C1 segment of cervical spinal cord (tissue), 14 donors: ENCODE measurements around the gene POLR2F.
A peak's percentile ranks its signal among the peaks of the same experiment; 100 is the strongest.
"Not testable (repeated sequence)": the region's sequence is repeated elsewhere in the genome, so short reads cannot be mapped to it uniquely, and the experiment has no call there.

Source experiments
- DNase-seq, 14 donors: peaks; one replicate each; lab custom pipeline; 2025; lab: John Stamatoyannopoulos, UW

POLR2F gene

DNA sequence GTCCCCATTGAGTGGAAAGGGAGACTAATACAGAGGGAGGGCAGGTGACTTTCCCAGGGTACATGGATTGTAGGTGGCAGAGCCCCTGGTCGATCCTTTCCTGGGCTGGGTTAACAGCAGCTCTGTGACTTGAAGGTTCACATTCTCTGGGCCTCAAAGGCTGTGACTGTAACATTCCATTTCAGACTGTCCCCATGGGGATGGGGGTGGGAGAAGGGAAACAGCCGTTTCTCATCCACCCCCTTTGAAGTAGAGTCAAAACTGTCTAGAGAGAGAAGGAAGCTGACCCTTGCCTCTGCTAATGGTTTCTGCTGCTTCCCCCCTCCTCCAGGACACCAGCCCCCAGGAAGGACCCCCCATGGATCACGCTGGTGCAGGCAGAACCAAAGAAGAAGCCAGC is 28.2 kb upstream of the POLR2F start:
- no peak for DNase-seq

DNA sequence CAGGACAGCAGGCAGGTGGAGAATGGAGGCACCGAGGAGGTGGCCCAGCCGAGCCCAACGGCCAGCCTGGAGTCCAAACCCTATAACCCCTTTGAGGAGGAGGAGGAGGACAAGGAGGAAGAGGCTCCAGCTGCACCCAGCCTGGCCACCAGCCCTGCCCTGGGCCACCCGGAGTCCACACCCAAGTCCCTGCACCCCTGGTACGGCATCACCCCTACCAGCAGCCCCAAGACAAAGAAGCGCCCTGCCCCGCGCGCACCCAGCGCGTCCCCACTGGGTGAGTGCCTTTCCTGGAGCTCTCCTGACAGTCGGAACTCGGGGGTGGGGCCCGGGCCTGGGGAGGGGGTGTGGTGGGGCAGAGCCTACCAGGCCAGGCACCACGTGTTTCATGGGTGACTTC is 27.7 kb upstream of the POLR2F start:
- no peak for DNase-seq

DNA sequence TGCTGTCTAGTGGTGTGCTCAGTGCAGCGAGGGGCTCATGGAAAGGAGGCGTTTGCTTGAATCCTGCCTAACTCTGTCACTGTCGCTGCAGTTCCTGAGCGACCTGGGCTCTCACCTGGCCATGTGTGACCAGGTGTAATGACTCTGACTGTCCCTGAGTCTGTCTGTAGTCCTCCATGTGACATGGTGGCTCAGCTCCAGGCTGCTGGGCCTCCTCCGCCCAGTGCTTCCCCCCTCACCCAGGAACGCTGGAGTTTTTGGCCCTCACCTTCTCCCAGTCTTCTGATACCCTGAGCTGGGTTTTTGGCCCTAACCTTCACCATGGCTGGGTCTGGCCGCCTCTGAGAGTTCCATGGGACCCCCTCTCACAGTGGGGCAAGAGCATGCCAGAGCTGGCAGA is 27.1 kb upstream of the POLR2F start:
- no peak for DNase-seq

DNA sequence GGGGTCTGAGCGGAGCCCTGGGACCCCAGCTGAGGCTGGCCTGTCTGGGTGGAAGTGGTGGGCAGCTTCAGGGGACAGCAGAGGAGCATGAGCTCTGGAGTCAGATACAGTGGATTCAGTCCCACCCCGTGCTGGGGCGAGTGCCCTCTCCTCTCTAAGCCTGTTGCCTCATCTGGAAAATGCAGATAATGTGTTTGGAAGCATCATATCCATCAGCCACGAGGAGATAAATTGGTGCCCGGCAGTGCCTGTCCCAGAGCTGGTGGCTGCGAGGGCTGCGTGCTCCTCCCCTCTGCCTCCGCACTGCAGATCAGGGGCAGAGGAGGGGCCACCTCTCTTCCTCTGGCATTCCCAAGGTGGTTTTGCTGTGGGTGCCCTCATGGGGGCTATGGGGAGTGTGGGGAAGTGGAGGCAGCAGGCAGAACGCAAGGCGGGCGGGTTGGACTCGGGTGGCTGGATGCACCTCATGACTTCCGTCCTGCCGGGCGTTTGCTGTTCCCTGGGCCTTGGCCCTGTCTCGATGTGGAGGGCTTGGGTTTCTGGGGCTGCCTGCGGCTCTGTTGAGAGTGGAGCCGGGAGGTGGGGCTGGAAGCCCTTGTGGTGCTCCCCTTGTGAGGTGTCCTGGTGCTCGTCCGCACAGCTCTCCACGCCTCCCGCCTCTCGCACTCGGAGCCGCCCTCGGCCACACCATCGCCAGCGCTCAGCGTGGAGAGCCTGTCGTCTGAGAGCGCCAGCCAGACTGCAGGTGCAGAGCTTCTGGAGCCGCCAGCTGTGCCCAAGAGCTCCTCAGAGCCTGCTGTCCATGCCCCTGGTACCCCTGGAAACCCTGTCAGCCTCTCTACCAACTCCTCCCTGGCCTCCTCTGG is 26.5 kb upstream of the POLR2F start:
- DNase-seq: no peak

DNA sequence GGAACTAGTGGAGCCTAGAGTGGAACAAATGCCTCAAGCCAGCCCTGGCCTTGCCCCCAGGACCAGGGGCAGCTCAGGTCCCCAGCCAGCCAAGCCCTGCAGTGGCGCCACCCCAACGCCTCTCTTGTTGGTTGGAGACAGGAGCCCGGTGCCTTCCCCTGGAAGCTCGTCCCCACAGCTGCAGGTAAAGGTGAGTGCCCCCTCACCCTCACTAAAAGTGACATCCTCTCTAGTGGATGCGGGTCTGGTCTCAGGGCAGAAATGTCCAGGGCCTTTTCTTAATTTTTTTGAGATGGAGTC is 25.9 kb upstream of the POLR2F start:
- DNase-seq: no peak

DNA sequence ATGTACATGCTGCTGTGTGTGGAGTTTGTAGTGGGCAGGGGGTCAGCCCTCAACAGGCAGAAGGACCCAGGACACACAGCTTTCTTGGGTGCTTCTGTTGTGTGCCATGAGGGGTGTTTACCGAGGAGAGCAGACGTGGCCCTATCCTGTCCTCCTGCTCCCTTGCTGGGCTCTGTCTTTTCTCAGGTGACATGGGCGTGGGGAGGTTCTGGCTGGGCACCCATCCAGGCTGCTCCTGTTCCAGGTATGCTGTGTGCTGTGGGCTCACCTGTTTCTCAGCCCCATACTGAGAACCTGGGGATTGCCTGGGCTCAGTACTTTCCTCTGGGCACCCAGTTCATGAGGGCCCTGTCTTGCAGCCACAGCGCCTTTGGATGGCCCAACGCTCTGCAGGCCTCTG is 24.1 kb upstream of the POLR2F start:
- DNase-seq: no peak

DNA sequence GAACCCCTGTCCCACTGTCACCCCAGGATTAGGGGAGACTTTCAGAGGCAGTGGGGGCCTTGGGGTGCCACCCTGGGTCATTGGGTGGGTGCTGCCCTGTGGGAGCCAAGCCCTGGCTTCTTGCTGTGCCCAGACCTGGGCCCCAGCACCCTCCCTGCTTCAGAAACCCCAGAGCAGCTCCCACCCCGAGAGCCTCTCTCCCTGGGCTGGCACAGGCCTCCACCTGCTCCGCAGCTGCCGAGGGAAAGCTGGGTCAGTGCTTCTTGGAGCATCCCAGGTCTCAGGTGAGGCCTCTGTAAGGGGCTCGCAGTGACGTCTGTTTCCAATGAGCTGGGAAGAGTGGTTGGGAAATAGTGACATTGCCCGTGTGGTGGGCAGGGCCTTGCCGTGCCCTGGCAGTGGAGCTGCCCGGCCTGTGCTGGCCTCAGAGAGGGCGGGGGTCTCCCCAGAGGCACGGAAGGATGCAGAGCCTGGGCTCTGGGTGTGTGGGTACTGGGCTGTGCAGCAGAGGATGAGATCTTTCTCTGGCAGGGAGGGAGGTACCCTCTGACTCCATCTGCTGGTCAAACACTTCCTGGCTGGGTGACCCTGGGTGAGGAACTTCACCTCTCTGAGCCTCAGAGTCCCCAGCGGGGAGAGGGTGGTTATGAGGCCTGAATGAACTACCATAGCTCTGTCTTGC is 23.1 kb upstream of the POLR2F start:
- peak in 2 of 14 donors; percentile 16 to 43 for DNase-seq

DNA sequence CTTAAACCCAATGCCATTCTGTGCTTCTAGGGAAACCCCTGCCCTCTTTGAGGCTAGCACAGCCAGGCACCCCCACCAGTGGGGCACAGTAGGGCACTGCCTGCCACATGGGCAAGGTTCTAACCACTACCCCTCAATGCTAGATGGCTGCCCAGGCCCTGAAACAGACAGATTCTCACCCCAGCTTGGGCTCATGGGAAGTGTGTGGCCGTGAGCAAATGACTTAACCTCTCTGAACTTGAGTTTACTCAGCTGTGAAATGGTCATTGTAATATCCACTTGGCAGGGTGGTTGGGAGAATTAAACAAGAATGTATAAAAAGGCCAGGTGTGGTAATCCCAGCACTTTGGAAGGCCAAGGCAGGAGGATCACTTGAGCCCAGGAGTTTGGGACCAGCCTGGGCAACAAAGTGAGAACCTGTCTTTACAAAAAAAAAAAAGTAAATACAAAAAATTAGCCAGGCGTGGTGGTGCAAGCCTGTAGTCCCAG is 22.5 kb upstream of the POLR2F start:
- DNase-seq: no peak

DNA sequence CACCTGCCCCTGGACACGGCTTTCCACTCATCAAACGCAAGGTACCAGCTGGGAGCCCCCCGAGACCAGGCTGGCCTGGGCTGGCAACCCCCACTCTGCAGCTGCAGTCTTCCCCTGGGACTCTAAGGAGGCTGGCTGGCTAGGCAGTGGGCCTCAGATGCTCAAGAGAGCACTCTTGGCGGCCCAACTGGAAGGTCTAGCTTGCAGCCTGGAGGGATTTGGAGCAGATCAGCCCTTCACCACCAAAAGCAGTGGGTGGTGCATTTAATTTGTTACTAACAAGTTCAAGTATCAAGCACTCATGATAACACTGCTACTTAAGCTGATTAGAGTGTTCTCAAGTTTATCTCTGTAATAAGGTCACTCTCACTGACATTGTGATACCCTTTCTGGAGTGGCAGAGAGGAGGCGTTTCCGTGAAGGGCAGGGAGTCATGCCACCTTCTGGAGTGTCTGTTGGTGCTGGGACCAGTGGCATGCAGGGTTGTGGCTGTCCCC is 21.6 kb upstream of the POLR2F start:
- DNase-seq: no peak

DNA sequence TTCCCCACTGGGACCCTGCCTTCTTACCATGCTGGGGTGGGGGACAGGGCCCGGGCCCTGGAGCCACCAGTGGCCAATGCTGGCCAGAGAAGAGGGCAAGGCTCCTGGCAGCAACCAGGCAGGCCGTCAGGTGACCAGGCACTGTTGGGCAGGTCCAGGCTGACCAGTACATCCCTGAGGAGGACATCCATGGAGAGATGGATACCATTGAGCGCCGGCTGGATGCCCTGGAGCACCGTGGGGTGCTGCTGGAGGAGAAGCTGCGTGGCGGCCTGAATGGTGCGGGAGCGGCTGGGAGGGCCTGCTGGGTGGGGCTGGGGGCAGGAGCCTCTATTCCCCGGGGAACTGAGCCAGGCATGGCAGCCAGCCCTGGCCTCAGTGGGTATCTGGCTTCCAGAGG is 21.1 kb upstream of the POLR2F start:
- peak in 1 of 14 donors; percentile 8 for DNase-seq

DNA sequence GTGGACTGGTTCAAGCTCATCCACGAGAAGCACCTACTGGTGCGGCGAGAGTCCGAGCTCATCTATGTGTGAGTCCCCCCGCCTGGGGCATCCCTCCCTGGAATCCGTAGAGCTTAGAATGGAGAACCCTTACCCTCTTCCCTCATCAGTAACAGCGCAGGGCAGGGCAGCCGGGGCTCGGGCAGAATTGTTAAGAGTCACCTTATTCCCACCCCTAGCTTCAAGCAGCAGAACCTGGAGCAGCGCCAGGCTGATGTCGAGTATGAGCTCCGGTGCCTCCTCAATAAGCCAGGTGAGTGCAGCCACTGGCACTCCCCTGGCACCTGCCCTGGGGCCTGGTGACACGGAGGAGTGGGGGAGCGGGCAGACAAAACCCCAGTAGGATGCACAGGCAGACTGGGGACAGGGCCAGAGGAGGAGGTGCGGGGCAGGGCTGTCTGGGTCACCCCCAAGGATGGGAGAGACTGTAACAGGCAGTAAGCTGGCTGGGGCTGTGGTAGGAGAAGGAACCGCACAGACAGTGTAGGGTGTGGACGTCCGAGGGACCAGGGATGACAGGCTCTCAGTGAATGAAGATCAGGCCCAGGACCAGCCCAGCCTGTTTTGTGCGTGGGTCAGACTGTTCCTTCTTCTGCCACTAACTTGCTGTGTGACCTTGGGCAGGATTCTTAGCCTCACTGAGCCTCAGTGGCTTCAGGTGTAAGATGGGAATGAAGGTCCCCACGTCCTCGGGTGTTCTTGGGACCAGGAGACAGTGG is 20.5 kb upstream of the POLR2F start:
- DNase-seq: no peak

DNA sequence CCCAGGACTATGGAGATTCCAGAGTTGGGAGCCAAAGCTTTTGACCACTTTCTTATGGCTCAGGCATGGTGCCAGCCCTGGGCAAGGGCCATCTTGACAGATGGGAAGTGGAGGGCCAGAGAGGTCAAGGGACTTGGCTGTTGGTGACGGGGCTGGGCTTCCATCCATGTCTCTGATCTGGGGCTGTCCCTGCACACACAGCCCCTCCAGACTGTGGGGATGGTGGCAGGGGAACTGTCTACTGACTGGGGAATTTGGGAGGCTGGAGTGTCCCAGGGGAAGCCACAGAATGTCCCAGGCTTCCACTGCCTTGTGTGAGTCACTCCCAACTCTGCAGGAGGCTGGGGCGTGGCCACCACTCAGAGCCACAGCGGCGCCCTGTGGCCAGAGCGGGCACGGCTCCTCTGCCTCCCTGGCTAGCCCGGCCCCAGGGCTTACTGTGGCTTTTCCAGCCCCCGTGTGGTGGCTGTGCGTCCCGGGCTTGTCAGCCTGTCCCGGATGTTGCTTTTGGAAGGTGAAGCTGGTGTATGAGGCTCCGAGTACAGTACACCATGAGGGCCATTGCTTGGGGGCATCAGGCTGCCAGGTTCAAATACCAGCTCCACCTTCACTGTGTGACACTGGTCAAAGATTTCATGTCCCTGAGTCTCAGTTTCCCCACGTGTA is 19.7 kb upstream of the POLR2F start:
- DNase-seq: peak; percentile 8 to 85 (median 64)

DNA sequence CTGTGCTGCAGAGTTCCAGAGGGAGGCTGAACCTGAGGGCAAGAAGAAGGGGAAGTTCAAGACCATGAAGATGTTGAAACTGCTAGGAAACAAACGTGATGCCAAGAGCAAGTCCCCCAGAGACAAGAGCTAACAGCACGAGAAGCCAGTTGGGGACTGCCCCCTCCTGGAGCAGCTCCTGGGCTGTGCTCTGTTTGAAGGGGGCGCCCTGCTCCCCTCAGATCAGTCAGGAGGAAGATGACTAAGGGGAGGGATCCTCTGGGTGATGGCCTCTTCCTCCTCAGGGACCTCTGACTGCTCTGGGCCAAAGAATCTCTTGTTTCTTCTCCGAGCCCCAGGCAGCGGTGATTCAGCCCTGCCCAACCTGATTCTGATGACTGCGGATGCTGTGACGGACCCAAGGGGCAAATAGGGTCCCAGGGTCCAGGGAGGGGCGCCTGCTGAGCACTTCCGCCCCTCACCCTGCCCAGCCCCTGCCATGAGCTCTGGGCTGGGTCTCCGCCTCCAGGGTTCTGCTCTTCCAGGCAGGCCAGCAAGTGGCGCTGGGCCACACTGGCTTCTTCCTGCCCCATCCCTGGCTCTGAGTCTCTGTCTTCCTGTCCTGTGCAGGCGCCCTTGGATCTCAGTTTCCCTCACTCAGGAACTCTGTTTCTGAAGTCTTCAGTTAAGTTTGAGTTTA is 12.7 kb upstream of the POLR2F start:
- DNase-seq: no peak

DNA sequence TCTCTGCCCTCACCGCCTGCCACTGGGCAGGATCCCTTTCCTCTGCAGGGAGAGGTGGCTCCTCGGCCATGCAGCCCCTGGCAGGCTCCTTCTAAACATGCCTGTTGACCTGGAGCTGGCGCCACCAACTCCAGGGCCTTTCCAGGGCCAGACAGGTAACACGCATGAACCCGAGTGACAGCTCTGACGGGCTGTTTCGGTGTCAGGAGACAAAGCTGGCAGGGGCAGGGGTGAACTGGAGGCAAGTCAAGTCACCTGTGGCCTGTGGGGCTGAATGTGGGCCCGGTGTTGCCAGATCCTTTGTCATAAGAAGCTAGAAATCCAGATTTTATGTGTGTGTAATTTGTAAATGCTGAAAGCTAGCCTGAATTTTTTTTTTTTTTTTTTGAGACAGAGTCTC is 11.4 kb upstream of the POLR2F start:
- no peak for DNase-seq

DNA sequence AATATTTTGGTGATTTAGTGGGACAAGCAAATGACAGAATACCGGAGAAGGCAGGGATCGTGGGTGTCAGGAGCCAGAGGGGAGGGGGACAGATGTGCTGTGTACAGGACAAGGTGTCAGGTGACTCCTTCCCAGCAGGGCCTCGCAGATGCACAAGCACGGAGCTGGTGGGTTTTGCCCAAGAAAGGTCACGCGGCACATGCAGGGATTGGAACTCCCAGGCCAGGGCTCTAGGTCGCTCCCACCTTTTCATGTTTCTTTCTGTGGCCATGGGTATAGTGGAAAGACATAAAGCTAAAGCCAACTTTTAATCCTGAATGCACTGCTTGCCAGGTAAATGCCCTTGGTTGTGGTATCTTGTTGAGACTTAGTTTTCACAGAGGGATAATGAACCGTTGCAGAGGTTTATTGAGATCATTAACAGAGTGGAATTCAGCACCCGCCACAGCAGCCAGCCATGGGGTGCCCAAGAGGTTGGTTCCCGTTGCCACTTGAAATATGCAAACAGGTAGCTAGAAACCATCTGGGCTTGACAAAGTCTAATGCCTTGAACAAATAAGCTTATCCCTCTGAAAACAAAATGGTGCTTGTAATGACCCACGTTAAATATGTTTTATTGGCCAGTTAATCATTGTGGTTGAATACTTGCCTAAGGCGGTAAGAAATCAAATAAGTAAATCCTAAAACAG is 10.2 kb upstream of the POLR2F start:
- no peak for DNase-seq

DNA sequence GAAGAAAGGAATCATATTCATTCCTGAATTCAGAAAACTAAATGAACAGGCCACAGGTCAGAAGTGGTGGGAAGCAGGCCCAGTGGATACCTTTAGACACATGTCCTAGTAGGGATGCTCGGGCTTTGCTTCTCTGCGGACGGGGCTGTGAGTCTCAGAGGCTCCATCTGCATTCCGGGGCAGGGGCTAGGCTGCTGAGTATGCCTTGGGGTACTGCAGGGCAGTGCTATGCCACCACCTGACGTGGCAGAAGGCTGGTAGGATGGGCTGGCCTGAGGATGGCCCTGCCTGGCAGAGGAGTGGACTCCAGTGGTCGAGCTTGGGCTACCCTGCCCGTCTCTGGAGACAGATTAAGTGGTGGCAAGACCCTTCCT is 9.7 kb upstream of the POLR2F start:
- no peak for DNase-seq

DNA sequence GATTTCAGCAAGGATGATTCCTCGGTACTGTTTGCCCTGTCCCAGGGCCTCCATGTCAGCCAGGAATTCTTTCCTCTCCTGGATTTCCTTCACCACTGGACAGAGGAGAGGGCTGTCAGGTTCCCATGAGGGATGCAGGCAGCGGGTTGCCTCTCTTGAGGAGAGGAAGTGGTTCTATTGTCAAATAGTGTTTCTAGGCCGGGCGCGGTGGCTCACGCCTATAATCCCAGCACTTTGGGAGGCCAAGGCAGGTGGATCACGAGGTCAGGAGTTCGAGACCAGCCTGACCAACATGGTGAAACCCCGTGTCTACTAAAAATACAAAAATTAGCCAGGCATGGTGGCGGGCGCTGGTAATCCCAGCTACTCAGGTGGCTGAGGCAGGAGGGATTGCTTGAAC is 9.1 kb upstream of the POLR2F start:
- DNase-seq: not testable (repeated sequence)

DNA sequence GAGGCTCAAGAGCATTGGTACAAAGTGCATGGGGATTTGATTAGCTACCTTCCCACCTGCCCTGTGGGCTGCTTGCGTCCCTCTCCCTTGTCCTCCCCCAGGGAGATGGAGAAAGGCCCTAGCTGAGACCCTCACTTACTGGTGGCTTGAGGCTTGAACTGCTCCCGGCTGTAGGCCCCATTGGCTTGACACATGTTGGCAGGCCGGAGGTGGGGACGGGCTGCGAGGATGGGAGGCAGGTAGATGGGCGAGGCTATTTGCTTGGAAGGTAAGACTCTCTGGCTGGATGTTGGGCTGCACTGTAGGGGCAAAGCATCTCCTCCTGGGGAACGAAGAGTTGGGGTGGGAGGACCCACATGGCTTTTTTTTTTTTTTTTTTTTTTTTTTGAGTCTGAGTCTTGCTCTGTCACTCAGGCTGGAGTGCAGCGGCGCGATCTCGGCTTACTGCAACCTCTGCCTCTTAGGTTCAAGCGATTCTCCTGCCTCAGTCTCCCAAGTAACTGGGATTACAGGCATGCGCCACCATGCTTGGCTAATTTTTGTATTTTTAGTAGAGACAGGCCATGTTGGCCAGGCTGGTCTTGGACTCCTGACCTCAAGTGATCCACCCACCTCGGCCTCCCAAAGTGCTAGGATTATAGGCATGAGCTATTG is 6.2 kb upstream of the POLR2F start:
- not testable (repeated sequence) for DNase-seq

DNA sequence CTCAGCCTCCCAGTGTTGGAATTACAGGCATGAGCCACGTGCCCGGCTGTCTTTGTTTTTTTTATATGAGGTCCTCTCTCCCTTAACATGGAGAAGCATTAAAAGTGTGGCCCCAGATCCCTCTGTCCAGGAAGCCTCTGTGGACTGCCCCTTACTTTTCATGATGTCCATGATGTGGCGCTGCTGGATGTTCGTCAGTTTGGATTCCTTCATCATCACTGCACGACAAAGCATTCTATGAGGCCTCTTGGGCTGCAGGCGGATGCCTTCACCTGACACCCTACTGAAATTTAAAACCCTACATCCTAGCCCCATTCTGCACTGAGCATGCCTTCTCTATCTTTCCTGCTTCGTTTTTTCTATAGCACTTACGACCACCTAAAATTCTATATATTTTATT is 2.2 kb upstream of the POLR2F start:
- no peak for DNase-seq

DNA sequence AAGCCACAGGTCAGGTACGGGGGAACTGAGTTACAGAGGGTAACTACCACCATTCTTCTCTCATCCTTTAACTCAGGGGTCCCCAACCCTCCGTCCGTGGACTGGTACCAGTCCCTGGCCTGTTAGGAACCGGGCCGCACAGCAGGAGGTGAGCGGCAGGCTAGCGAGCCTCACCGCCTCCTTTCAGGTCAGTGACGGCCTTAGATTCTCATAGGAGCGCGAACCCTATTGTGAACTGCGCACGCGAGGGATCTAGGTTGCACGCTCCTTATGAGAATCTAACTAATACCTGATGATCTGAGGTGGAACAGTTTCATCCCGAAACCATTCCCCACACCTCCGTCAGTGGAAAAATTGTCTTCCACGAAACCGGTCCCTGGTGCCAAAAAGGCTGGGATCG is 870 bp upstream of the POLR2F start:
- not testable (repeated sequence) for DNase-seq
